ENCODE data around the gene CATSPER1.

CATSPER1 gene

DNA sequence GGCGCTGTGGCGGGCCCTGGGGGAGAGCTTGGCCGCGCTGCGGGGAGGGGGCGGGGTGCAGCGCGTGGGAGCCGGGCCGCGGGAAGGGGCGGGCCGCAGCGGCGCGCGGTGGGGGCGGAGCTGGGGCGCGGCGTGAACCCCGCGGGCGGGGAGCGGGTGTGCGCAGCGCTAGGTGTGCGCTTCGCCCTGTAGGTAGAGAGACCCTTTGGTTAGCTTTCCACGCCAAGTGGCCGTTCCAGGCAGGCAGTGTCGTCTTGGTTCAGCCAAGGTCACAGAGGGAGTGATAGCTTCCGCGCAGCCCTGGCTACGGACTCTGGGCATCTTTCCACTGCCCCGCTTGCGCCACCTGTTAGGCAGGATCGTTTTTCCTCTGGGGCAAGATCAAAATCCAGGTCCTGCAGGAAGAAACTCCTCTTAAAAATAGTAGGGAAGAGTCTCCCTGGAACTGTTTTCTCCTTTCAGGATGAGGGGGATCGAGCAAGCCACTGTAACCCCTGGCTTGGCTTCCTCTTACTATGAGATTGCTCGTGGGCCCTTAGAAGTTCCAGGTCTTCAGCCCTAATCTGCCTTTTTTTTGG is 23.5 kb downstream of the CATSPER1 start:
- DNase-seq (ENCODE audit: low read depth): peak; percentile 16

- peak; percentile 96 for DNase-seq (ENCODE audit: low read depth)
Measured at GRCh38 chr11:66001942-66002647, 24.2 kb downstream of the CATSPER1 start, which contains the start of the genes BANF1 and EIF1AD. Gene BANF1 (plus strand): TSS chr11:66002503. CDS start chr11:66003251, 748 bp downstream. Gene EIF1AD (minus strand): TSS chr11:66002157. CDS start chr11:66000389, 1,768 bp downstream.

DNA sequence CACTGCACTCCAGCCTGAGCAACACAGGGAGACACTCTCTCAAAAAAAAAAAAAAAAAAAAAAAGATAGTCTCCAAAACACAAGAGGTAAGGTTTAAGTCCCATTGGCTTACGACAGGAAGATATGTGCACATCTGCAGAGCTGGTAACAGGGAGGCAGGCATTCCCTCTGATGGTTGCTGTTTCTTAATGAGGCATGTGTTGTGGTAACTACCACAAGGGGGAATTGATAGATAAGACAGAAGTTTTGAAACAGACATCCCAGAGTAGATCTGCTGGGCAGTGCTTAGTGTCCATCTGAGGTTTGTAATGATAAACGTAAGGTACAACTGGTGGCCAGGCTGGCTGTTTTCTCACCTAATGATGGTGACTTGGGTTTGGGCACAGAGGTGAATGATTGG is 29.0 kb downstream of the CATSPER1 start:
- no peak for DNase-seq (ENCODE audit: low read depth)

DNA sequence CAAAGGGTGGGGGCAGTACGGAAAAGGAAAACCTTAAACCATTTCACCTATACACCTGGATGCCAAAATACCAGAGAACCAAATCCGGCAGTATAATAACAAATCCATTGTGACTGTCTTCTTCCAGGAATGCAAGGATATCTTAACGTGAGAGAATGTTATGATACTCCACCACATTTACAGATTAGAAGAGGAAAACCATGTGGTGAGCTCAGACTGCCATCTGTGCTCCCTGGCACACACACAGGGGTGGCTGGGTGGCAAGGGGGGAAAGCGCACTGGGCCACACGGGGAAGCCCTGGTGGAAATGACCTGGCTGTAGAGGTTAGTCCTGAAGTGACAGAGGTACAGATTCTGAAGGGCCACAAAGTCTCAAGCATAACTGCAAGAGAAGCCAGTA is 34.2 kb downstream of the CATSPER1 start:
- no peak for DNase-seq (ENCODE audit: low read depth)

DNA sequence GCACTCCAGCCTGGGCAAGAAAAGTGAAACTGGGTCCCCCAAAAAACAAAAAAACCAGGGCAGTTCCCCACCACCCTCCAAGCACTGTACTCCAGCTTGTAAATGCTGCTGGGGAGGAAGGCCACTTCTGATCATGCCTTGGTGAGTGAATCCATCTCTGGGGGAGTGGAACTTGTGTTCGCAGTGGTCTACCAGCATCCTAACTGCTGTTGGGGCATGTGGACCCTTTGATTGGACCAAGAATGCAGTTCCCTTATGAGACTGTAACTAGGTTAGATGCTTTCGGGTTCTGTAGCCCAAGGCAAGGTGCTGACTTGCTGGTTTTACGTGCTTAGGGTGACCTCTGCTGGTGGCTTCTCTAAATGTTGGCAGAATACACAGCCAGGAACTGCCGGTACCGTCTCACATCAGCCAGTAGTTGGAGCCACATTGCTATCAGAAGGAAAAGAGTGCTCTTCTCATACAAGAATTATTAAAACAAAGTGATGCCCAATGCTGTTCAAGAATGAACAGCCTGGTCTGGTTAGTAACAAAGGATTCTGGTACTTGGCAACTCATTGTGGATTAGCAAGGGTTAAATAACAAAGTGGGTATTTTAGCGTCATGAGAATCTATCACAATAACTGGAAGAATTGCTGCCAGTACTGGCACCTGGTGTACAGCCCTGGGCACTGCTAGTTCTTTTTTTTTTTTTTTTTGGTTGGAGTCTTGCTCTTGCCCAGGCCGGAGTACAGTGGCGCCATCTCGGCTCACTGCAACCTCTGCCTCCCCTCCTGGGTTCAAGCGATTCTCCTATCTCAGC is 37.3 kb downstream of the CATSPER1 start:
- DNase-seq (ENCODE audit: low read depth): peak; percentile 95

DNA sequence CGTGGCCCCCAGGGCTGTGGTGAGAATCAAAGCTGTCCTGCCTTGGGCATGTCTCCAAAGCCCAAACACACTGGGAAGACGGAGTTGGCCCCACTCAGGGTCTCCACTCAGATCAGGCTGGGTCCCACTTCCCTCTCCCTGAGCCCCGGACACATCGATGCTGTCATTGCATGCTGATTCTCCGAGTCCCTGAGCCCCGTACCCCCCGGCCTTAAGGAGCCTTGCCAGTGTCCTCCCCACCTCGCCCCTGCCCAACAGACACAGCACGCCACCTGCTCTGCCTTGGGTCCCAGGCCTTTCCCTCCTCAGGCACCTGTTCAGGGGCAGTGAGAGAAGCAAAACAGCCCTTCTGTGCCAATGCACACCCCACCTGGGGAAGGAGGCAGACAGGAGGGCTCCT is 38.9 kb downstream of the CATSPER1 start:
- no peak for DNase-seq (ENCODE audit: low read depth)

GRCh38 chr11:65983589-65983987 is 42.7 kb downstream of the CATSPER1 start:
- no peak for DNase-seq (ENCODE audit: low read depth)

DNA sequence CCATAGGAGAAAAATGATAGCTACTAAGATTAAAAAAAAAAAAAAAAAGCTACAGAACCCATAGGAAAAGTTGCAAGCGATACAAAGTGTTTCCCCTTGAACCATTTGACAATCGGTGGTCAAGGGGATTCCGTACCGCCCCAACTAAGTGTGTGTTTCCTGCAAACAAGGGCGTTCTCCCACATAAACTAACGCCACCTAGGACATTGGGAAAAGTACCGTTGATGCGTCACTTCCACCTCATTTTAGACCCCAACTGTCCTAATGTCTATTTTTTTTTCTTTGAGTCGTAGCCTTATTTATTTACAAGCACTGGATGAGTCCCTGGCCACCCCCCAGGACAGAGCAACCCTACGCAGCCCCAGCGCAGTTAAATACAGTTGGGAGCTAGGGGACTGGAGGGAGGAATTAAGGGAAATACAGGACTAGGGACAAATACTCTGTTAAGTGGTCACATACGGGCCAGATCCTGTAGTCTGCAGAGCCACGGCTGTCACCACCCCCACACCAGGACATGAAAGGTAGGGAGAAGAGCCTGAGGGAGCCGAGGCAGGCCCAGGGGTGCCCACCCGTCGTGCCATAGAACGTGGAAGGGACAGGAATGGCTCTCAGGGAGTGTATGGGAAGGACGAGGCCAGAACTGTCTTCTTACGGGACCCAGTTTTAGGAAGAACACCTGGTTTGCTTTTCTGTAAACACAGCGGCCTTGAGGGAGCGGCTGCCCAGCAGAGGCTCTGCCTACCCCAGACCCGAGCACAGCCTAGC is 43.3 kb downstream of the CATSPER1 start:
- DNase-seq (ENCODE audit: low read depth): no peak

DNA sequence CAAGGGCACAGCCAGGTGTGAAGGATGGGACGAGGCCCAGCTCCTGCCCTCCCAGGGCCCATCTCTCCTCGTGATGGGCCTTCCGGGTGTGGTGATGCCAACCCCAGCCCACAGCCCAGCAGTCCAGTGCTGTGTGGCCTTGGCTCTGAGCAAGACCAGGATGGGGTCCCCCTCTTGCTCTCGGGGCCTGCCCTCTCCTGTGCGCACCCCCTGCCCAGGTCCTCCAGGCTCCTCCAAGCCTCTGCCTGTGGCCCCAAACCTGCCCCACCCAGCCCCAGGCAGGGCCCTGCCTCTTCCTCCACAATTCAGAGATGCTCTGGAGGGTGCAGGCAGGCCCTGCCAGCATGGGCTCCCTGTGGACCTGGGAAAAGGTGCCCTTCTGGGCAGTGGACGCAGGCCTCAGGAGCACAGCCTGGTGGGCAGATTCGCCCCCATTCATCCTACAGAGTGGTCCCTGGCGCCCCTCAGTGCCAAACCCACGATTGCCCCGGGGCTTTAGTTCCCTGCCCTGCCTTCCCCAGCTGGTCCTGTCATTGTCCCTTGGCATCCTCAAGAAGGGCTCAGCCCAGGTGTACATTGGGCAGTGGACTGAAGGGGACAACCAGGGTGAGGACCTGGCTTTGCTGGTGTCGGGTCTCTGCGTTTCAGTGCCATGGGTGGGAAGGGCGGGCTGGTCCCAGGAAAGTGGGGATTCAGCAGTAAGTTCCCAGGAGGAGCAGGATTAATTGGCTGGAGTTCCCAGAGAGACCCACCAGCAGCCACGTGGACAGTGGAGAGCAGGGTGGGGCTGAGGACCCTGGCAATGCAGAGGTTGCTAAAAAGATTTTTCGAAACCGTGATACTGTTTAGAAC is 44.1 kb downstream of the CATSPER1 start:
- no peak for DNase-seq (ENCODE audit: low read depth)

DNA sequence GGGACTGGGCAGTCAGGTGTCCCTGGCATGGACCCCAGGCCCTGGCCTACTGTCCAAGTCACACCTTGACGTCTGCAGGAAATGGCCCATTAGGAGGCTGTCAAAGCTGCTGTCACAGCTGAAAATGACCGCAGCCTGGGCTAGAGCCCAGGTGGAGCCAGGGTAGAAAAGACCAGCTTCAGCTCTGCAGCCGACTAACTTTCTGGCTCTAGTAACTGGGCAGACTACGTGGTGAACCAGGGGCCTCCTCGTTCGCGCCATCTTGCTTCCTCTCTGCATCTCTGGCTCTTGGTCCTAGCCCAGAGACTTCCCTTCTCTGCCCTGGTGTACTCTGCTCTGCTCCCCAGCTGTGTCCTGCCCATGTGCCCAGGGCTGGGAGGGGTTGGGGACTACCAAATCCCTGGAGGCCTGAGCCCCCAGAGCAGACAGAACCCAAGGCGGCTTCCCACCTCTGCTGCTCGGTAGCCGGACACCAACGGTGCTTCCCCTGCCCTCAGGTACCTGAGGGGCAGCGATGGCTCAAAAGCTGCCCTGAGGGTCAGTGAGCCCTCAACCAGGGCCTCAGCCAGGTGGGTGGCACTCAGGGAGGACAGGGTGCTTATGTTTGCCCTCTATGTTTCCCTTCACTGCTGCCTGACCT is 45.1 kb downstream of the CATSPER1 start:
- DNase-seq (ENCODE audit: low read depth): no peak

DNA sequence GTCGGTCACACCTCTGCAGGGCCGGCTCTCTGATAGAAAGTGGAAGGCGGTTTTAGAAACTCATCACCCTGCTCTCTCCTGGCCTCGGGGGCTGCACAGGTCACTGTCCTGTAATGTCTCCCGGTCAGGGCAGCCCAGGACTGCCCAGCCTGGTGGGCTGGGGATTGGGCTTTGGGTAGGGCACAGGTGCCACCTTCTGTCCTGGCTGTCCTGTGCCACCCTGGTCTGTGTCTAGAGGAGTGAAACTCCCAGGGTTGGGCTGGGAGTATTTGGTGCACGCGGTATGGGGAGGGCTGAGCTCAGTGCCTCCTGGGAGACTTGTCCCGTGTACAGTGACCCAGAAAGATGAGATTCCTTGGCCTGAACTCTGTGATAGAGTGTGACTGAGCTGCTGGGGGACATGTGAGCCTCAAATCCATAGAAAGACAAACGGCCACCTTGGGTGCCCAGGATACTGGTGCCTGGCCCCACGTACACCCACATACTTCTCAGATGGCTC is 47.0 kb downstream of the CATSPER1 start:
- DNase-seq (ENCODE audit: low read depth): no peak

GRCh38 chr11:65978391-65979238 is 47.7 kb downstream of the CATSPER1 start:
- no peak for DNase-seq (ENCODE audit: low read depth)

GRCh38 chr11:65977621-65978390 is 48.5 kb downstream of the CATSPER1 start:
- DNase-seq (ENCODE audit: low read depth): no peak

DNA sequence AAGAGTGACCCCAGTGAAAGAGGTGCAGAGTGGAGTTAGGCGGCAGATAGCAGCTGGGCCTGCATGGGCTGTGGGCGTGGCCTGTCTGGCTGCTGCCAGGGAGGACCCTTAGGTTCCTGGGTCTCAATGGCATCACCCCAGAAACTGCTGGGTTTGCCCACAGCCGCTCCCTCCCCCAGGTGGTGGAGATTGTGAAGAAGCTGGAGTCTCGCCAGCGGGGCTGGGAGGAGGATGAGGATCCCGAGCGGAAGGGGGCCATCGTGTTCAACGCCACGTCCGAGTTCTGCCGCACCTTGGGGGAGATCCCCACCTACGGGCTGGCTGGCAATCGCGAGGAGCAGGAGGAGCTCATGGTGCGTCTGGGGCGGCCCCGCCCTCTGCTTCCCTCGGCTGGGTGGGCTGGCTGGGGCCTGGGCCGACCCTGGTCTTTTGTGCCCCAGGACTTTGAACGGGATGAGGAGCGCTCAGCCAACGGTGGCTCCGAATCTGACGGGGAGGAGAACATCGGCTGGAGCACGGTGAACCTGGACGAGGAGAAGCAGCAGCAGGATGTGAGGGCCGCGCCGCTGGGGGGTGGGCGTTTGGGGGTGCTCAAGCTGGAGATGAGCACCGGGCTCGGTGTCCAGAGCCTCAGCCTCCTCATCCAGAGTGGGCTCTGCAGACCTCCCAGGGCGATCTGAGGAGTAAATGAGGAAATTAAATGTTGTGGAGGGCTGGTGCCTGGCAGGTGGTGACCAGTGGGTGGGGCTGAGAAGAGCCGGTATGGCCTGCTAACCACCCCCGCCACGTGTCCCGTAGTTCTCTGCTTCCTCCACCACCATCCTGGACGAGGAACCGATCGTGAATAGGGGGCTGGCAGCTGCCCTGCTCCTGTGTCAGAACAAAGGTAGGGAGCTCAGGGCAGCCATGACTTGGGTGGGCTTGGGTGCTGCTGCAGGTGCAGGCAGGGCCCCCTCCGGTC is 49.8 kb downstream of the CATSPER1 start:
- DNase-seq (ENCODE audit: low read depth): no peak

DNA sequence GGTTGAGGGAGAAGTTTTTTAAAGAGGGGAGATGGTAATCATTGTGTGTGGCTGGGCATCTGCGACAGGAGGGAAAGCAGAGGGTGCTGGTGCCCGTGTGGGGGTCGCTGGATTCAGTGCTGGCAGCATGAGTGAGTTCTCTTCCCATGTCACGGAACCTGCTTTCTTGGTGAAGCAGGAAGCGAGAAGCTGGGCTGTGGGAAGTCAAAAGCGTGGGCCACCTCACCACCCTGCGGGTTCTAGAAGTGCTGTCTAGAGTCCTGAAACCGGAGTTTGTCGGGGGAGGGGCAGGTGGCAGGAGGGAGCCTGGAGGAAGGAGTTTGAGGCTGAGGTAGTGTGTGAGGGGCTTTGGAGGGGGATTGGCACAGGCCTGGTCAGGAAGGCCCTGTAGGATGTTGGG is 50.5 kb downstream of the CATSPER1 start:
- no peak for DNase-seq (ENCODE audit: low read depth)

DNA sequence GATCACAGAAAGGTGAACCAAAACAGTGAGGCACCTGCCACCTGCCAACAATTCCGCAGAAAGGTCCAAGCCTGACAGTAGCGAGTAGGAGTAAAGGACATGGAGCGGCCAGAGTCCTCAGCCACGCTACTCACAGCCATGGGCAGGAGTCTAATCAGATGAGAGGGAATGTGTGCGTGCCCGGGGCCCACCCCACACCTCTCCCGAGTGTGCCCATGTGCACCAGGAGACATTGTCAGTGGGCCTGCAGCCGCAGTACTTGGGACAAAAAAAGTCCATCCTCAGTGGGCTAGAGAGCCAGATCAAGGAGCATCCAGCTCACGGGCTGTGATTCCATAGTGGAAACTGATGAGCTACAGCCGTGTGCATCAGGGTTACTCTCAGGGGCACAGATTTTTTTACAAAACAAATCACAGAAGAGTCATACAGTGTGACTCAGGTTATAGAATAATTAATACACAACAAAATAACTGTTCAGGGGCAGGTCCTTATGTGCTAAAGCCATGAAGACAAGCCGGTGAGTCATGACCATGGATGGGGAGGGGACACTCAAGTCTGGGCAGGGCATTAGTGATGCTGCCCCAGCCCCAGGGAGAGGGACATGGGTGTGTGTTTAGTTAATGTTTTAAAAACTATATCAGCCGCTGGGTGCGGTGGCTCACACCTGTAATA is 52.7 kb downstream of the CATSPER1 start:
- no peak for DNase-seq (ENCODE audit: low read depth)

DNA sequence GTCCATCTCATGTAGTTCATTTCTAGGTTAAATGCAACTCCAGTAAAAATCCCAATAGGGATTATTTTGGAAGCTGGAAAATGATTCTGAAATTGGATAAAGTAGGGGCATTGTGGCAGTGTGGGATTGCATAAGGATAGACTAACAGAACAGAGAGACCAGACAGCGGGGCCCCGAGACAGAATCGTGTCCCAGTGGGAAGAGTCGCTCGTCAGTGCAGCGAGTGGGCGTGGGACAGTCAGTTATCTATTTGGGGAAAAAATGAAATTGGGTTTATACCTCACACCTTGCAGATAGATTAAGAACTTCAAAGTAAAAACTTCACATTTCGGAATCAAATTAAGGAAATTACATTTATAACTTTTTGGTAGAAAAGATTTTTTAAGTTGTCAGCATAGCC is 54.2 kb downstream of the CATSPER1 start:
- DNase-seq (ENCODE audit: low read depth): no peak
